Omental fat pad (tissue), 4 donors: ENCODE measurements around the gene LYRM9. TPM values are rescaled to one million over a fixed set of nuclear protein-coding genes. Genes with fewer than 3 reads are reported as not detected.
"Not testable (repeated sequence)": the region's sequence is repeated elsewhere in the genome, so short reads cannot be mapped to it uniquely, and the experiment has no call there.

ENCODE experiments used
- ATAC-seq: fragments of 150-250 bp; one replicate; pipeline ENCODE4 v1.9.1; 2016; ENCODE audit warnings: mild to moderate bottlenecking, moderate library complexity; ENCODE audit not compliant: low FRiP score
- DNase-seq: peaks from one replicate; pipeline ENCODE4 v3.0.0-alpha.2; 2019; ENCODE audit warnings: low spot score
- CTCF ChIP-seq, 3 donors: fragments of 450-650 bp; IDR thresholded peaks; one replicate each; pipeline ENCODE4 v1.5.1; 2016 to 2017; ENCODE audit warnings: antibody characterized with exemption in 3 of 3, mild to moderate bottlenecking in 3 of 3, moderate library complexity in 2 of 3
- total RNA-seq, 4 donors: library from RNA; depleted of rRNA; stranded (reverse); fragments of >200 nt; gene quantifications; one replicate each; pipeline ENCODE4 v1.1.0, GENCODE V29; 2016

The LYRM9 gene
- total RNA-seq, 4 donors from 2014 or later = 10.4 to 24.0 (median 18.5) TPM

GRCh38 chr17:27918498-27918897, 25.3 kb upstream of the LYRM9 start:
- no peak for ATAC-seq
- TF ChIP-seq CTCF (IDR thresholded peaks at IDR 0.05) = no peak

GRCh38 chr17:27917000-27917399, 23.8 kb upstream of the LYRM9 start:
- no peak for DNase-seq
- TF ChIP-seq CTCF (IDR thresholded peaks at IDR 0.05) = no peak
- ATAC-seq = no peak

More at GRCh38 chr17:27918498-27918897, 25.3 kb upstream of the LYRM9 start:
- no peak for DNase-seq

GRCh38 chr17:27915709-27916108, 22.5 kb upstream of the LYRM9 start:
- no peak for ATAC-seq
- TF ChIP-seq CTCF (IDR thresholded peaks at IDR 0.05) = no peak
- no peak for DNase-seq

GRCh38 chr17:27914382-27914781, 21.2 kb upstream of the LYRM9 start:
- DNase-seq (no peak), ATAC-seq (no peak)
- no peak for TF ChIP-seq CTCF (IDR thresholded peaks at IDR 0.05)

- DNase-seq (no peak), ATAC-seq (no peak)
- no peak for TF ChIP-seq CTCF (IDR thresholded peaks at IDR 0.05)
These were observed 19.8 kb upstream of the LYRM9 start for GRCh38 chr17:27912964-27913363.

GRCh38 chr17:27912299-27912698, 19.1 kb upstream of the LYRM9 start:
- DNase-seq, ATAC-seq: not testable (repeated sequence)

- no peak for TF ChIP-seq CTCF (IDR thresholded peaks at IDR 0.05)
- ATAC-seq (no peak), DNase-seq (no peak)
These were observed 14.9 kb upstream of the LYRM9 start for GRCh38 chr17:27907976-27908558.
